Stimulated activated CD8-positive, alpha-beta memory T cell treated with anti-CD3 and anti-CD28 coated beads, Interleukin-12 subunit alpha, Interleukin-12 subunit beta, amount 100 ng/mL, for 4 hours (primary cell): ENCODE data around the gene ANP32B.
"Not testable (repeated sequence)": the region's sequence is repeated elsewhere in the genome, so short reads cannot be mapped to it uniquely, and the experiment has no call there.

Source experiments
- DNase-seq: peaks from one replicate; pipeline ENCODE4 v3.0.0-alpha.2; 2020; ENCODE audit warnings: low read depth

Gene ANP32B

GRCh38 chr9:97982683-97983588, at the start of gene ANP32B:
Gene ANP32B (plus strand): TSS chr9:97983341. CDS start chr9:97983556, 215 bp downstream.
- DNase-seq = peak; percentile 95

- DNase-seq = no peak
Measured at GRCh38 chr9:97934321-97935115, 48.6 kb upstream of the ANP32B start.

- no peak for DNase-seq
Measured at GRCh38 chr9:97935276-97935675, 47.9 kb upstream of the ANP32B start.

GRCh38 chr9:97936998-97937397, 46.1 kb upstream of the ANP32B start:
- no peak for DNase-seq

- DNase-seq = no peak
Measured at GRCh38 chr9:97938081-97938644, 45.0 kb upstream of the ANP32B start, which contains the start of gene HEMGN. Gene HEMGN (minus strand): TSS chr9:97938172. CDS start chr9:97938136, 36 bp downstream.

- DNase-seq = no peak
Measured at GRCh38 chr9:97940233-97940632, 42.9 kb upstream of the ANP32B start.

- DNase-seq = no peak
Measured at GRCh38 chr9:97940741-97941140, 42.4 kb upstream of the ANP32B start.

- DNase-seq = no peak
Measured at GRCh38 chr9:97941323-97941722, 41.8 kb upstream of the ANP32B start.

GRCh38 chr9:97943308-97943855, 39.8 kb upstream of the ANP32B start:
- no peak for DNase-seq

GRCh38 chr9:97944612-97945011, 38.5 kb upstream of the ANP32B start:
- no peak for DNase-seq

GRCh38 chr9:97945470-97945869, 37.7 kb upstream of the ANP32B start:
- DNase-seq = not testable (repeated sequence)

- DNase-seq = not testable (repeated sequence)
Measured at GRCh38 chr9:97947094-97947493, 36.0 kb upstream of the ANP32B start.

GRCh38 chr9:97950873-97951272, 32.3 kb upstream of the ANP32B start:
- not testable (repeated sequence) for DNase-seq

- DNase-seq = peak; percentile 9
Measured at GRCh38 chr9:97954550-97954989, 28.6 kb upstream of the ANP32B start.

GRCh38 chr9:97956331-97956730, 26.8 kb upstream of the ANP32B start:
- no peak for DNase-seq

- DNase-seq = no peak
Measured at GRCh38 chr9:97958812-97959511, 24.2 kb upstream of the ANP32B start.

- no peak for DNase-seq
Measured at GRCh38 chr9:97959585-97959984, 23.6 kb upstream of the ANP32B start.

- DNase-seq = not testable (repeated sequence)
Measured at GRCh38 chr9:97960678-97961328, 22.3 kb upstream of the ANP32B start.

- no peak for DNase-seq
Measured at GRCh38 chr9:97961361-97961760, 21.8 kb upstream of the ANP32B start.

- no peak for DNase-seq
Measured at GRCh38 chr9:97962136-97962535, 21.0 kb upstream of the ANP32B start.

- no peak for DNase-seq
Measured at GRCh38 chr9:97962575-97962974, 20.6 kb upstream of the ANP32B start.
